MM.1S (cell line): ENCODE results near the gene KIF3C.
"Not testable (repeated sequence)": the region's sequence is repeated elsewhere in the genome, so short reads cannot be mapped to it uniquely, and the experiment has no call there.

Experiments used
- DNase-seq: peaks from one replicate; pipeline ENCODE4 v3.0.0-alpha.2; 2015
- H2AFZ ChIP-seq: fragments of 300-600 bp; sonication (generic); 2 replicates; pipeline ENCODE4 v1.6.0; 2016; ENCODE audit warnings: antibody characterized with exemption, low read length
- H3F3A ChIP-seq: fragments of 300-600 bp; sonication (generic); 2 replicates; pipeline ENCODE4 v1.6.1; 2016; ENCODE audit warnings: mild to moderate bottlenecking, antibody characterized with exemption, low read length, moderate library complexity, mixed read lengths; ENCODE audit not compliant: insufficient read depth
- H3K27ac ChIP-seq: fragments of 300-600 bp; sonication (generic); 2 replicates; pipeline ENCODE4 v1.5.1; 2016; ENCODE audit warnings: mild to moderate bottlenecking, low read length
- H3K27me3 ChIP-seq: fragments of 300-600 bp; sonication (generic); replicated peaks from 2 replicates; pipeline ENCODE4 v1.6.0; 2016; ENCODE audit warnings: low read length; ENCODE audit not compliant: insufficient read depth
- H3K36me3 ChIP-seq: fragments of 300-600 bp; sonication (generic); replicated peaks from 2 replicates; pipeline ENCODE4 v1.6.1; 2016; ENCODE audit warnings: mild to moderate bottlenecking, low read length, mixed read lengths; ENCODE audit not compliant: insufficient read depth
- H3K4me1 ChIP-seq: fragments of 300-600 bp; sonication (generic); 2 replicates; pipeline ENCODE4 v1.6.1; 2016; ENCODE audit warnings: low read length, mixed read lengths
- H3K4me2 ChIP-seq: fragments of 300-600 bp; sonication (generic); 2 replicates; pipeline ENCODE4 v1.6.0; 2016; ENCODE audit warnings: low read depth, low read length
- H3K4me3 ChIP-seq: fragments of 300-600 bp; sonication (generic); 2 replicates; pipeline ENCODE4 v1.5.1; 2016; ENCODE audit warnings: low read length, mixed read lengths
- H3K79me2 ChIP-seq: fragments of 300-600 bp; sonication (generic); 2 replicates; pipeline ENCODE4 v1.6.1; 2016; ENCODE audit warnings: mixed run types, low read length, mixed read lengths
- H3K9ac ChIP-seq: fragments of 300-600 bp; sonication (generic); 2 replicates; pipeline ENCODE4 v1.6.1; 2016; ENCODE audit warnings: low read length, mixed read lengths
- H3K9me2 ChIP-seq: fragments of 300-600 bp; sonication (generic); replicated peaks from 2 replicates; pipeline ENCODE4 v1.6.1; 2016; ENCODE audit warnings: mild to moderate bottlenecking, low read length, mixed read lengths; ENCODE audit not compliant: insufficient read depth
- H3K9me3 ChIP-seq: fragments of 300-600 bp; sonication (generic); replicated peaks from 2 replicates; pipeline ENCODE4 v1.6.1; 2016; ENCODE audit warnings: mild to moderate bottlenecking, low read length, mixed read lengths; ENCODE audit not compliant: insufficient read depth
- H4K20me1 ChIP-seq: fragments of 300-600 bp; sonication (generic); 2 replicates; pipeline ENCODE4 v1.6.1; 2016; ENCODE audit warnings: mild to moderate bottlenecking, low read length, moderate library complexity, mixed read lengths; ENCODE audit not compliant: insufficient read depth
- CTCF ChIP-seq: fragments of 300-600 bp; sonication (generic); IDR thresholded peaks from 2 replicates; pipeline ENCODE4 v1.5.1; 2016; ENCODE audit warnings: antibody characterized with exemption, low read length, mixed read lengths
- EZH2 ChIP-seq: fragments of 300-600 bp; sonication (generic); optimal IDR thresholded peaks from 2 replicates; pipeline ENCODE3; 2017; ENCODE audit warnings: low read depth, mild to moderate bottlenecking, antibody characterized with exemption, low read length, mixed read lengths
- EZH2phosphoT487 ChIP-seq: fragments of 300-600 bp; sonication (generic); IDR thresholded peaks from 2 replicates; pipeline ENCODE4 v1.6.1; 2018; ENCODE audit warnings: antibody characterized with exemption, low read length

Gene KIF3C

GRCh38 chr2:25915411-25915810 lies 66.9 kb downstream of the KIF3C start:
- DNase-seq, H3K79me2 ChIP-seq, H3K27me3 ChIP-seq, H3K4me3 ChIP-seq, H3K9me3 ChIP-seq, H3K9ac ChIP-seq, H4K20me1 ChIP-seq, H3K36me3 ChIP-seq, H3K27ac ChIP-seq, H2AFZ ChIP-seq, H3K4me2 ChIP-seq, H3F3A ChIP-seq, H3K4me1 ChIP-seq, H3K9me2 ChIP-seq: not testable (repeated sequence)

- H3K4me1 ChIP-seq, H3K27ac ChIP-seq, H3K4me2 ChIP-seq, H3K36me3 ChIP-seq, H3K9ac ChIP-seq, H2AFZ ChIP-seq, DNase-seq, H4K20me1 ChIP-seq, H3K79me2 ChIP-seq, H3K9me2 ChIP-seq, H3F3A ChIP-seq, H3K4me3 ChIP-seq, H3K27me3 ChIP-seq, H3K9me3 ChIP-seq: not testable (repeated sequence)
Measured at GRCh38 chr2:25913696-25913973, 68.7 kb downstream of the KIF3C start.

GRCh38 chr2:25912851-25913695 lies 69.2 kb downstream of the KIF3C start:
- no peak overlapping the region for H3K4me2 ChIP-seq

GRCh38 chr2:25909574-25909973 lies 72.7 kb downstream of the KIF3C start:
- H3K4me3 ChIP-seq, H3K79me2 ChIP-seq, DNase-seq, H3K27me3 ChIP-seq, H3K9me3 ChIP-seq, H3K36me3 ChIP-seq, H3F3A ChIP-seq, H3K9me2 ChIP-seq, H3K4me1 ChIP-seq, H3K9ac ChIP-seq, H2AFZ ChIP-seq, H3K4me2 ChIP-seq, H4K20me1 ChIP-seq, H3K27ac ChIP-seq: not testable (repeated sequence)

More at GRCh38 chr2:25912851-25913695, 69.2 kb downstream of the KIF3C start:
- no peak overlapping the region for H3K27ac ChIP-seq
- no peaks in the 10 kb centered on the region for H3K27me3 ChIP-seq
- H3K4me1 ChIP-seq, result no peaks in the 10 kb centered on the region
- H3K9ac ChIP-seq, result no peak overlapping the region
- no peaks in the 10 kb centered on the region for H3K79me2 ChIP-seq
- TF ChIP-seq CTCF, result no peak
- no peak for TF ChIP-seq EZH2
- no peak for TF ChIP-seq EZH2phosphoT487
- no peaks in the 10 kb centered on the region for H3K9me3 ChIP-seq
- DNase-seq, result no peak
- H4K20me1 ChIP-seq, result no peaks in the 10 kb centered on the region
- H3K36me3 ChIP-seq, result no peaks in the 10 kb centered on the region
- H2AFZ ChIP-seq, result no peak overlapping the region
- H3K9me2 ChIP-seq, result no peaks in the 10 kb centered on the region
- H3K4me3 ChIP-seq, result no peak overlapping the region
- H3F3A ChIP-seq, result no peaks in the 10 kb centered on the region

GRCh38 chr2:25905126-25905525 lies 77.2 kb downstream of the KIF3C start:
- H3K36me3 ChIP-seq, result no peaks in the 10 kb centered on the region
- H3K9me3 ChIP-seq, result no peaks in the 10 kb centered on the region
- H3K4me2 ChIP-seq, result no peak overlapping the region
- H3K9ac ChIP-seq, result no peak overlapping the region
- no peaks in the 10 kb centered on the region for H3K9me2 ChIP-seq
- TF ChIP-seq EZH2phosphoT487, result no peak
- TF ChIP-seq EZH2, result no peak
- TF ChIP-seq CTCF, result no peak
- H3K79me2 ChIP-seq, result no peaks in the 10 kb centered on the region
- no peaks in the 10 kb centered on the region for H3F3A ChIP-seq
- H3K27ac ChIP-seq, result no peak overlapping the region
- no peaks in the 10 kb centered on the region for H3K4me1 ChIP-seq
- no peak overlapping the region for H2AFZ ChIP-seq
- H4K20me1 ChIP-seq, result no peaks in the 10 kb centered on the region
- no peak overlapping the region for H3K4me3 ChIP-seq
- no peak for DNase-seq
- H3K27me3 ChIP-seq, result no peaks in the 10 kb centered on the region
